ENCODE measurements around the gene AIG1.
"Not testable (repeated sequence)": the region's sequence is repeated elsewhere in the genome, so short reads cannot be mapped to it uniquely, and the experiment has no call there.

AIG1 gene

GRCh38 chr6:143059663-143060353, 881 bp upstream of the AIG1 start:
- no peak for DNase-seq

GRCh38 chr6:143060354-143060805, 309 bp upstream of the AIG1 start:
- DNase-seq = peak; percentile 74

- no peak for DNase-seq
These were observed 1.1 kb downstream of the AIG1 start for GRCh38 chr6:143061597-143062385.

- no peak for DNase-seq
These were observed 1.9 kb downstream of the AIG1 start for GRCh38 chr6:143062551-143062950.

GRCh38 chr6:143063631-143064030, 2.9 kb downstream of the AIG1 start:
- DNase-seq = no peak

GRCh38 chr6:143064271-143064670, 3.6 kb downstream of the AIG1 start:
- DNase-seq = no peak

GRCh38 chr6:143064951-143065683, 4.4 kb downstream of the AIG1 start:
- no peak for DNase-seq

- no peak for DNase-seq
These were observed 7.3 kb downstream of the AIG1 start for GRCh38 chr6:143068001-143068400.

GRCh38 chr6:143074101-143074500, 13.4 kb downstream of the AIG1 start:
- DNase-seq = no peak

- DNase-seq = no peak
These were observed 14.1 kb downstream of the AIG1 start for GRCh38 chr6:143074670-143075318.

- DNase-seq = no peak
These were observed 18.0 kb downstream of the AIG1 start for GRCh38 chr6:143078468-143079324.

GRCh38 chr6:143079325-143079640, 18.6 kb downstream of the AIG1 start:
- DNase-seq = no peak

GRCh38 chr6:143082274-143082673, 21.6 kb downstream of the AIG1 start:
- not testable (repeated sequence) for DNase-seq

GRCh38 chr6:143084019-143084418, 23.3 kb downstream of the AIG1 start:
- not testable (repeated sequence) for DNase-seq

- DNase-seq = not testable (repeated sequence)
These were observed 26.6 kb downstream of the AIG1 start for GRCh38 chr6:143087335-143087734.

- no peak for DNase-seq
These were observed 27.2 kb downstream of the AIG1 start for GRCh38 chr6:143087856-143088255.

- DNase-seq = no peak
These were observed 29.8 kb downstream of the AIG1 start for GRCh38 chr6:143090314-143091044.

GRCh38 chr6:143092768-143093167, 32.1 kb downstream of the AIG1 start:
- DNase-seq = no peak

- DNase-seq = no peak
These were observed 32.6 kb downstream of the AIG1 start for GRCh38 chr6:143093290-143093689.

GRCh38 chr6:143096403-143096802, 35.7 kb downstream of the AIG1 start:
- DNase-seq = no peak

- DNase-seq = no peak
These were observed 36.6 kb downstream of the AIG1 start for GRCh38 chr6:143097224-143097795.

Measured in stimulated activated CD4-positive, alpha-beta T cell treated with anti-CD3 and anti-CD28 coated beads, Interleukin-2, amount 100 ng/mL, for 24 hours (primary cell).